Measurements from ENCODE around the gene COL4A4.

Gene COL4A4

GRCh38 chr2:227029426-227030105 lies 134.4 kb downstream of the COL4A4 start:
- FAIRE-seq, result no peak

DNA sequence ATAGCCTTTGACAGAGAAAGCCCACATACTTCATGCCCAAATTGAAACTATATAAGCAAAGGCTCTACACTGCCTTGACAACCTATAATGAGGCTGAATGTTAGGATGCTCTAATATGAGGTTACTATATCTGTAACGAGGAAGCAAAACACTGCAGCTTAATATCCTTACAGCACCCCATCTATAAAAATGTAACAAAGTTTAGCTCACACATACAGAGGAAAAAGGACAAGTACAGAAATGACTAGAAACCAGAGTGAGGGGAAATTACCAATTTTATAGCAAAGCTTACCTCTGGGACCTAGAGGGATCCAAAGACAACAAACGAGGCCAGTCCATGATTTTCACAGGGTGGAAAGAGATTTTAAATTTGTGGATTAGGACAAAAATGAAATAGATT lies 138.5 kb downstream of the COL4A4 start:
- no peak for FAIRE-seq

DNA sequence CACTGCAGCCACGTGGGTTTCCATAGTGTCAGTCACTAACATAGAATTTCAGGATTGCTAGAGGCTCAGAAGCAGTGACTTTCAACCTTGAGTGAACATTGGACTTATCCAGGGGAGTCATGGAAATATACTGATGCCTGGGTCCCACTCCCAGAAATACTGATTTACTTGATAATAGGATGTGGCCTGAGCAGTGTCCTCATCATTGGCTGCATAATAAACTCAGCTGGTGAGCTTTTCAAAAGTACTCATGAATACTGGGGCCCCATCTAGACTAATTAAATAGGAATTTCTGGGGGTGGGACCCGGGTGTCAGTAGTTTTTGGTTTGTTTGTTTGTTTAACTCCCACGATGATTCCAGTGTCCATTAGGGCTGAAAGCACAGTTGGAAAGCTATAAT lies 141.4 kb downstream of the COL4A4 start:
- no peak for FAIRE-seq

GRCh38 chr2:227020416-227020815 lies 143.6 kb downstream of the COL4A4 start:
- no peak for FAIRE-seq

- no peak for FAIRE-seq
These were observed 147.1 kb downstream of the COL4A4 start for GRCh38 chr2:227016894-227017293.

DNA sequence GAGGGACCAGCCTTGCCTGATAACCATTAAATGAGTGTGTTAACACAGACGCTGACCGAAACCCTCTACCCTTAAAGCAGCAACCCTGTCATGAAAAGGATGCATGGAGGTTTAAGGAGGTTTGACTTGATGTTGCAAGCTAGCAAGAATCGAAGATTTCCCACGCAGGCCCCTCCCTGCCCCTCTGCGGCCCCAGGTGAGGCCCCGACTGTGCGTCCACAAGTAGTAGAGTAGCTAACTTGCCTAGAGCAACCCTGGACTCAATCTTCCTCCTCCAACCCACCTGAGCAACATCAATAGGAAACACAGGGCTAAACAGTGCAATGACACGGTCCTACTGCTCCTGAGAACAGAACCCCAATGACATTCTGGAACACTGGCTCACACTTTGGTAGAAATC lies 150.1 kb downstream of the COL4A4 start:
- FAIRE-seq, result no peak

DNA sequence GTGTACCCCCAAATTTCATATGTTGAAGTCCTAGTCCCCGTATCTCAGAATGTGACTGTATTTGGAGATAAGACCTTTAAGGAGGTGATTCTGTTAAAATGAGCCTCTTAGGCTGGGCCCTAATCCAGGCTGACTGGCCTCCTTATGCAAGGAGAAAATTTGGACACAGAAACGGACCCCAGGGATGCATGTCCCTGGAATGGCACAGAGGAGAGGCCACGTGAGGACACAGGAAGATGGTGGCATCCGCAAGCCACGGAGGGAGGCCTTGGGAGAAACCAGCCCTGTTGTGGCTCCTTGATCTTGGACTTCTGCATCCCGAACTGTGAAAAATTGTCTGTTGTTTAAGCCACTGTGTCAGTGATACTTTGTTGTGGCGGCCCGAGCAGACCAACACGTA lies 150.7 kb downstream of the COL4A4 start:
- no peak for FAIRE-seq

- no peak for FAIRE-seq
These were observed 153.6 kb downstream of the COL4A4 start for GRCh38 chr2:227010433-227010832.

GRCh38 chr2:227007940-227008339 lies 156.1 kb downstream of the COL4A4 start:
- no peak for FAIRE-seq

DNA sequence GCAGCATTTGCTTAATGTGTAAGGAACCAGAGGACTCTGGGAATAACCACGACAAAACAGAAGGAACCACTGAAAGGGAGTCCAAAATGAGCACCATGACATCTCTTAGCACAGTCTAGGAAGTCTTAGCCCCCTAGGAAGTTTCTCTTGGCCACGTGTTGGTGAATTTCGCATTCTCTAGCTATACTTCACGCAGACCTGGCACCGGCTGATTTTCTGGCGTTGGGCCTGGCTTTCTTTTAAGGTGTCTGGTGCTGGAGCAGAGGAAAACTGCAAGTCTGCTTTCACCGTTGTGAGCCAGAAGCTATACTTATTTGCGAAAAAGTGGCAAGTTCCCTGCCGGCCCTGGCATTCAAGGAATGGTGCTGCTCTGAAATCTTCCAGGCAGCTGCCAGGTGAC lies 156.9 kb downstream of the COL4A4 start:
- no peak for FAIRE-seq

DNA sequence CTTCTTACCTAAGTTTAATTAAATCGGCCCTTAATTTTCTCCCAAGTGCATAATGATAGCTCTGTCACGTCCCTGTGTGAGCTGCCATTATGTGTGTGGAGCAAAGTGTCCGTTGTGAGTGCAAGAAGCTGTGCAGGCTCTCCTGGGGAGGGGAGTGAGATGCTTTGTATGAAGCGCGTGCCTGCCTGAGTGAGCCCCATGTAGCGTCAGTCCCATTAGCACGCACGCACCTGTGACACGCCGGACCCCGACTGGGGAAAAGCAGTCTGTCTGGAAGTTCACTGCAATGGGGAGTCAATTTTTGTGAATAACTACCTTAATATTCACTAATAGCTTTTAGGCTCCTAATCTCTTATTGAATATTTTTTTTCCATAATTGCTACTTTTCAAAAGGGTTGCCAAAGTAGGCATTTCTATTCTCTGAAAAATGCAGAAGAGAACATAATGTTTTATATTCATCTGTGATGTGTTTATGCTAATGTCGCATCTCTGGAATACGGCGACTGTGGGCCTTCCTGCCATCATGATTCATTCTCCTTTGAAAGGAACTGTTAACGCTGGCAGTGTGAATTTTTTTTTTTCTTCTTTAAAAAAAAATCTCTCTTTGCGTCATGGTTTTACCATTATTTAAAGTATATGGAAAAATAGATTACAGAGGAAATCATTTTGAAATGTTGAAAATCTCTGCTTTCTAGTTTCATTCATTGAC lies 157.7 kb downstream of the COL4A4 start:
- no peak for FAIRE-seq

GRCh38 chr2:227004482-227004881 lies 159.5 kb downstream of the COL4A4 start:
- no peak for FAIRE-seq

GRCh38 chr2:227000123-227000522 lies 163.9 kb downstream of the COL4A4 start:
- no peak for FAIRE-seq

DNA sequence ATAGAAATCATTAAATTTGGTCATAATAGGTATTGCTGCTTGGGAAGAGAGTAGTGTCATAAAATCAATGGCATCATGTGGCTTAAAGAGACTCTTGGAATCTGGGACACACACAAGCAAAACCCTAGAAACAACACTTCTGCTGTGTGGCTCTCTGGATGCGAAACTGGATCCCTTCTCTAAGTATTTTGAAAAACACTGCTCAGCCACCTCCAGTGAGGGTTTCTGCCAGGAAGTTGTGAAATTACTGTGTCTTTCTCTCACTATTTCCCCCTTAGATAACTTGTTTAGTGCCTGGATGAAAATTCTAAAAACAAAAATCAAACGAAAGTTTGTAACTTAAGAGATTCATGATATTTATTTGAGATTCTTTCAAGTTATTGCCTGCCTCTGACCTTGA lies 164.3 kb downstream of the COL4A4 start:
- no peak for FAIRE-seq

- no peak for FAIRE-seq
These were observed 168.4 kb downstream of the COL4A4 start for GRCh38 chr2:226995625-226996041.

GRCh38 chr2:226994775-226995174 lies 169.2 kb downstream of the COL4A4 start:
- FAIRE-seq, result no peak

- FAIRE-seq, result no peak
These were observed 170.8 kb downstream of the COL4A4 start for GRCh38 chr2:226993171-226993570.

- no peak for FAIRE-seq
These were observed 172.3 kb downstream of the COL4A4 start for GRCh38 chr2:226991663-226992062.

- FAIRE-seq, result no peak
These were observed 178.4 kb downstream of the COL4A4 start for GRCh38 chr2:226985583-226985946.

DNA sequence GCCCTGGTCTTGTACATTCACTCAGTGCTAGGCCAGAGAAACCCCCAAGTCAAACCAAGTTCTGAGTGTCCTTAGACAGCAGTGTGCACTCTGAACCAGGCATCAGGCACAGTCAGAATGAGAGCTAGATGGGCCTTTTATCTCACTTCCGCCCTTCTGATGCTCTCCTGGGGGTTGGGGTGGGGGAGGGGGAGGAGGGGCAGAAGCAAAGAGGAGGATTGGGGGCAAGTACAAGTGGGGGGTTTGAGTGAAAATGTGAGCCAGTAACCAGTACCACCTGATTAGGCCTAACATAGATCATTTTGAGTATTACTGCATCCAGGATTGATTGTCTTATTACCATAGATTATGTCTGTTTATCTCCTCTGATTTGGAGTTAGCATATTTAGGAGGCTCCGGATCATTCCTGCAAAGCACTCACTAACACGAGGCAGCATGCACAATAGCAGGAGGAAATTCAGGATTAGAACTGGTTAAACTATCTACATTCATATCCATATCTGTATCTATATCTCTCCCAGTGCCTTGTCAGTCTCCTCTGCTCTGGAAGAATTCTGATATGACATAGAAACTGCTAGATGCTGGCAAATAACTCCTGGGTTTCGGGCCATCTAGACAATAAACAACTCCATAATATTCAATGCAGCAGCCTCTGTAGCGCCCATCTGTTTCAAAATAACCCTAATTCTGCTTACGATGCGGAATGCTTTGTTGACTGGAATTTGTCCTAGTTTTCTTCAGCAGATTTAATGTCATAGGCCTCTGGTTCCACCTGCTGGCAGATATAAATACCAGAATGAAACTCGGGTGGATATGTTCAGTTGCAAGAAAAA lies 179.0 kb downstream of the COL4A4 start:
- FAIRE-seq, result peak; percentile 92

DNA sequence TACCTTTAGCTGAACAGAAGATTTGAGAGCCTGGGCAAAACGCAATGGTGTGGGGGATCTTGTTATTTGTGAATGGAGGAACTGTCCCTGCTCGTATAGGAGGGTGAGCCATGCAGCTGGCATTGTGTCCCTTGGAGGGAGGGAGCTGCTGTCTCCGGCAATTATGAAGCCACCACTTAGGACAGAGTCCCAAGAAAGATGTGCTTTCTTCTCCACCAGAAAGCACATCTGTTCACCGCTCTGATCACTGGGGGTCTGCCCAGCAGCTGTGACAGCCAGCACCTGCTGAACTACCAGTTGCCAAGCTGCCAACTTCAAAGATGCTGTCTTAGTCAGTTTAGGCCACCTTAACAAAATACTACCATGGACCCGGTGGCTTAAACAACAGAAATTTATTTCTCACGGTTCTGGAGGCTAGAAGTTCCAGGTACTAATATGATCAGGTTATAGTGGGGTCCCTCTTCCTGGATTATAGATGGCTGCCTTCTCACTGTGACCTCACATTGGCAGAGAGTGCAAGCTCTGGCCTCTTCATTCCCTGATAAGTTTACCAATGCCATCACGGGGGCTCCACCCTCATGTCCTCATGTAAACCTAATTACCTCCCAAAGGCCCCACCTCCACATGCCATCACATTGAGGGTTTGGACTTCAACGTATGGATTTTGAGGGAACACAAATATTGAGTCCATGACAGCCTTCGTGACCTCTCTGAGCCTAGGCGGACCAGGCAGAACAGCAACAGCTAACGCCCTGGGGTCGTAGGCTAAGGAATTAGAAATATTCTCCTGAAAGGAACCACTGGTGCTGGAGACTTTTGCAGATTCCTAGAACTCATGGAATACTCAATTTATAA lies 179.9 kb downstream of the COL4A4 start:
- no peak for FAIRE-seq

DNA sequence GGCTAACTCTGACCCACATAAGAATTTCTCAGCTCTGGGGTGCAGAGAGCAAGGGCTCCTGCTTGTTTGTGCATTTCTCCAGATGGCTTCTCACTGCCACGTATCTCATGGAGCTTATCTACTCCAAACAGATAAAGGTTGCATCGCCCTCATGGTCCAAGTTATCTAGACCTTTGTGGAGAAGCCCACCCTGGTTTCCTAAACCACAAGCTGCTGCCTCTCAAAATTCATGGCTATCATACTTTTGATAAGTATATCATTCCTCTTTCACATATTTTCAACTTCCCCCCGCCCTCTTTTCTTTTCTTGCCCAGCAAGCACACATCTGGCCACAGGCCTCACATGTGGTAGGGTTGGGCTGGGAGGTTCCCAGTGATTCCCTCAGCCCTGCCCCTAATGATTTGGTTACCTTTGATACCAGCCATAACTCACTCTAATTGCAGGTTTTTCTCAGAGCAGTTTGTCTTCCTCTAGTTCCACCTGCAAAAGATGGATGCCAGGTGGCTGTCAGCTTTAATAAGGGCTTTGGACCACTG lies 182.1 kb downstream of the COL4A4 start:
- FAIRE-seq, result no peak

- no peak for FAIRE-seq
These were observed 185.0 kb downstream of the COL4A4 start for GRCh38 chr2:226979004-226979403.

All from TTC549 (cell line).